Activated CD4-positive, CD25-positive, alpha-beta regulatory T cell treated with anti-CD3 and anti-CD28 coated beads, Interleukin-2, amount 50 U/mL, for 72 hours (primary cell): ENCODE data around the gene TDRD10.
"Not testable (repeated sequence)": the region's sequence is repeated elsewhere in the genome, so short reads cannot be mapped to it uniquely, and the experiment has no call there.

Experiments
- DNase-seq: peaks from one replicate; pipeline ENCODE4 v3.0.0; 2021

TDRD10 gene

DNA sequence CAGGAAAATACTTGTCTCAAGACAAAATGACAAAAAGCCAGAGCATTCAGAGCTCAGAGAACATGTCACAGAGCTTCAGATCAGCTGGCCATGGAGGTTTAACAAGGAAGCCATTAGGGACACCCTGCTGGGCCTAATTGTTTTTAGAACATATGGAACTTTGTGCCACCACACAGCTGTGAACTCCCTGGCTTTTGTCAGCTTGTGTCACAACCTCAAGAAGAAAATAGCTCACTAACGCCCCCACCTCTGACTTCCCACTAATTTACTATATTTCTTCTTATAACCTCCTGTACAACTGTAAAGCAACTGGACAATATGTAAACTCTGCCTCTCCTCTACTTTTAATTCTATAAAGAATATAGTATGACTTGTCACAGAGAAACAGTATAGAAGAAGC is 21.0 kb upstream of the TDRD10 start:
- DNase-seq: no peak

DNA sequence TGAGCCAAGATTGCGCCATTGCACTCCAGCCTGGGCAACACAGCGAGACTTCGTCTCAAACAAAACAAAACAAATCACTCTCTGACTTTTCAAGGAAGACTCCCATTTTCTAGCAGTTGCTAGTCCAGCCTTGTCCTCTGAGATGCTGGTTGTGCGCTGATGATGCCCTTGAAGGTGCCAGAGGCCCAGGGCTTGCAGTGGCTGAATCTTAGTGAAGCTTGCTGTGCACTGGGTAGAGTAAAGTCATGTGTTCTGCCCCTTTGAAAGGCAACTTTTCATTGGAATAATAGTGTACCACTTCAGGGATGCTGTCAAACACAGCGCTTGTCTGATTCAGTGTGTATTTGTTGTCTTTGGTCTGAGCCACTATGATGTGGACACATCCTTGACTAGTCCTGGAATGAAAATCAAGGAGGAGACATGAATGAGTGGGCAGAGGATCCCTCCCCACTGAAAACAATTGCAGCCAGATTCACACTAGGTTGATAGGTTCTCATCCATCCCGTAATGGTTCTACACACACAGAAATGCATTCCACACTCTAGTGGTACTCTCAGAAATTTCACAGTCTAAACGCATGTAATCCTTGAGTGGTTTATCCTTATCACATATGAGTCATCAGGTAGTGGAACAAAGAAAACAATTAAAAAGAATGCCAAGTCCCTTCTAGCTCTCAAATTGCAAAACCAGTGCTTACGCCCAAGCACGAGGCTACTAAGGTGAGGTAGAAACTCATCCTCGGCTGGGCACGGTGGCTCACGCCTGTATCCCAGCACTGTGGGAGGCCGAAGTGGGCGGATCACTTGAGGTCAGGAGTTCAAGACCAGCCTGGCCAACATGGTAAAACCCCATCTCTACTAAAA is 17.8 kb upstream of the TDRD10 start:
- no peak for DNase-seq

DNA sequence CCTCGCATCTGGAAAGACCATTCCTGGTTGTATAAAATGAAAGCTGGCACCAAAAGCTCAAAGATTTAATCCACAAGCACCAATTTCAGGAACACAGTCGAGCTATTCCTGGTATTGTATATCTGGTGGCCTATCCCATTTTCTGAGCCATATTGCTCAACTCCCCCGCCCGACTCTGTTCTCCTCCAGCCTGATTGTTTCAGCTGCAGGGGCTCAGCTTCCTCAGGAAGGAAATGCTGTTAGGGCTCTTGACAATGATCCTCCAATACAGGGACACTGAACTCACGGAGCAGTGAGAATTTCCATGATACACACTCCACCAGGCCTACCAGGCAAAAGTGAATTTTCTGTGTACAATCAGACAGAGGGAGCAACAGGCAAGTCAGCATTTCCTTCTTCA is 16.9 kb upstream of the TDRD10 start:
- DNase-seq: no peak

GRCh38 chr1:154485910-154486496 is 16.0 kb upstream of the TDRD10 start:
- no peak for DNase-seq

DNA sequence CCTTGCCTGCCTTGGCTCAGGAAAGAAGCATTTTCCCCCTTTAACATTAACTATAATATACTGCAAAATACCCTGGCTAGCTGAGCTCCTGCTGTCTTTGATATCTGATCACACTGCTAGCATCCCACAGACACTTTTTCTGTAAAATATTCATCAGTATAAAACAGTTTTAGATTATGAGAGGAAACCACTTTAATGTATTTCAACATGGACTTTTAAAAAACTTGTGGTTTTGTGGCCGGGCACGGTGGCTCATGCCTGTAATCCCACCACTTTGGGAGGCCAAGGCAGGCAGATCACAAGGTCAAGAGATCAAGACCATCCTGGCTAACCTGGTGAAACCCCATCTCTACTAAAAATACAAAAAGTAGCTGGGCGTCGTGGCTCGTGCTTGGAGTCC is 15.3 kb upstream of the TDRD10 start:
- not testable (repeated sequence) for DNase-seq

DNA sequence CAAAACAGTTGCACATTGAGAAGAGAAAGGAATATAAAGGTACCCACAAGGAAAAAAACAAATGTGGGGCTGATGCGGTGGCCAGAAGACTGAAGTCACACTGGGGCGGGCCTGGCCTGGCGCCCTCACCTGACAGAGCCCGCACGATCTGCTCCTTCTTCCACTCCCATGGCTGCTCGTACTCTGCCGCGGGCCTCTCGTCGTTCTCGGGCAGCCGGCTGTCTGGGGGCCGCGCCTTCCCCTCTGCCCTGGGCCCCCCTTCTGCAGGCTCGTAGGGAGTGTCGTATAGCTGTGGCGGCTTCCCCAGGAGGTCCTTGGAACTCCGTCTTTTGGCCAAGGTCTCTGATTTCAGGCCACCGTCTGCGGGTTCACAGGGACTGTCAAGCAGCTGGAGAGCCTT is 13.1 kb upstream of the TDRD10 start:
- no peak for DNase-seq

DNA sequence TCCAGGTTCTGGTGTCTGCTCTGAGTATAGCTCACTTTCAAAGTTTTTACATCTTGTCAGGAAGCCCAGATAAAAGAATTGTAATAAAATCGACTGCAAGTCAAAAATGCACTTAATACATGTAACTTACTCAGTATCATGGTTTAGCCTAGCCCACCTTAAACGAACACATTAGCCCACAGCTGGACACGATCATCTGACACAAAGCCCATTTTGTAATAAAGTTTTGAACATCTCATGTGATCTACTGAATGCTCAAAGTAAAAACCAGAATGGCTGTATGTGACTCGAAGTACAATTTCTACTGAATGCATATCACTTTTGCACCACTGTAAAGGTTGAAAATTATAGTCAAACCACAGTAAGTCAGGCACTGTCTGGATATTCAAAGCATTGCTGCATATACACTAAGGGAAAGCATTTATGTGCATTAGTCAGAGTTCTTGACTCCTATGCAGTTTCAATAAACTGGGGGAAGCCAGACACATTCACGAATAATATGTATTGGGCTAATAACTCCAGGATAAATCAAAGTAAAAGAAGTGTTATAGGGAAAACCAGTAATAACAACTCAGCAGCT is 12.2 kb upstream of the TDRD10 start:
- DNase-seq: no peak

GRCh38 chr1:154490317-154490716 is 11.7 kb upstream of the TDRD10 start:
- no peak for DNase-seq

DNA sequence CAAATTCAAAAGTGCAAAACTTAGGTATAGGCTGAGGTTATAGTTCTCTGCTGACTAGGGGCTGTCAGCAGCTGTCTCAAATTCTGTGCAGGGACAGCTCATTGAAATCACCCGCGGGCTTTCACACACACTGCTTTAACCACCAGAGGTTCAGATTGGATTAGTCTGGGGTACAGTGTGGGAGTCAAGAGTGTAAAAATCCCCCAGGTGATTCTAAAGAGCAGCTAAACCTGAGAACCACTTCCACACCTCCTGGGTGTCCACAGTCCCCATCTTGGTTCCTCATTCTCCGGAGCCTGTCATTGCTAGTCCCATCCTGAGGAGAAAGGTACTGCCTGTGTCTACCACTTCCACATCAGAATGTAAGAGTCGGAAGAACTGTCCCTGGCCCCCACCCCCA is 9.9 kb upstream of the TDRD10 start:
- no peak for DNase-seq

- no peak for DNase-seq
Observed at GRCh38 chr1:154493276-154493675, 8.7 kb upstream of the TDRD10 start.

- no peak for DNase-seq
Observed at GRCh38 chr1:154495496-154496273, 6.3 kb upstream of the TDRD10 start.

- no peak for DNase-seq
Observed at GRCh38 chr1:154496383-154496782, 5.6 kb upstream of the TDRD10 start.

DNA sequence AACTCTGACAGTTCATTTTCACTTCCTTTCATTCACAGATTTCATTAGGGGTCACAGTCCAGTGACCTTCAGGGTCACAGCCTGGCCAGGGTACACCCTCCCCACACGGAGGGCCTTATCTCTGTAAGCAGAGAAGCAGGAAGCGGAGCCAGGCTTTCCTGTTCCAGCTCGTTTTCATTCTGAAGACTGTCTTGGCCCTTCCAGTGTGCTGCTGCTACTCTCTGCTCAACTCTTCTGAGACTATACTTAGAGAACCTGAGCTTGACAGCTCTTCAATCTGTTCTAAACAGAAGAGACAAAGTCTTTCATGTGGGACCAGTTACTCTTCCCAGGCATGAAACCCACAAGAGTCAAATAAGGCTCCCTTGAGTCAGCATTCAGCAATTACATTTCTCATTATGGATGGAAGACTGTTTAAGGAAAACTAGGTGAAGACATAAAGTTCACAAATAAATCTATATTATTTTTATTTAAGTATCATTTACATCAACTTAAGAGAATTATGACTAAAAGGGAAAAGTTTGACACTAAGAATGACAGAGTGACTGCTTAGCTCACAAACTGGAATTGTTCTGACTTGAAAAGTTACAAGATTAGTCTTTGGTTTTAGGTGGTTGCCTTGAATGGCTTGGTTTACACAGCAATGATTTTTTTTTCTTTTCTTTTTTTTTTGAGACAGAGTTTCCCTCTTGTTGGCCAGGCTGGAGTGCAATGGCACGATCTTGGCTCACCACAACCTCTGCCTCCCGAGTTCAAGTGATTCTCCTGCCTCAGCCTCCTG is 4.8 kb upstream of the TDRD10 start:
- no peak for DNase-seq

DNA sequence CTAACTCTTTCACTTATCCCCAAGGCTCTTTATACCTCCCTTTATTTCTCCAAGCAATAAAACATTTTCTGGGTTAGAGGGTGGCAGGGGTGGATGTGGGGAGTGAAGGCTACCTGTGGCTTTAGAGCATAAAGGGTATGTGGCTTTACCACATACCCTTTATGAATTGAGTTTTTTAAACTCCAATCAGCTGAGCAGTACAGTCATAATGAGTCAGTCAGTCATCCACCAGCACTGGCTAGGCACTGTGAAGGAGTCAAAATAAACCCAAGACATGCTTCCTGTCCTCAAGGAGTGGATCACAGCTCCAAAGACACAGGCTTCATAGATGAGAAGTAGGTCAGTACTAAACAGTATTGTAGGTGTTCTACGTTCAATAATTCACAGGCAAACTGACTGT is 2.6 kb upstream of the TDRD10 start:
- no peak for DNase-seq

DNA sequence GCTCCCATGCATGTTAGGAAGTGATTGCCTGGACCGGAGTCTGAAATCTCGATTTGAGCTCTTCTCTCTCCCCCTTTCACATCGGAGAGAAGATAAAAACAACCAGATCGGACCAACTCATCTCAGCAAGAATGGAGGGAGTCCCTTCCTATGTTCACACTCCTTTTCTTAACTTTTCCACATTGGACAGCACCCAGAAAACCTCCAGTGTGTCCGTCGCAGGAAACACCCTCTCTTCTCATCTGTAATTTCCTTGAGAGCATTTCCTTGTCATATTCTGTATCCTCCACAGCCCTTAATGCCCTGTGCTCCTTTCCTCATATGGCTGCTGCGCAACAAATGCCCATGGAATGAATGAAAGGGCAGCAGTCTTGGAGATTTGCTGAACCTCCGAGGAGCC is 1.5 kb upstream of the TDRD10 start:
- no peak for DNase-seq

DNA sequence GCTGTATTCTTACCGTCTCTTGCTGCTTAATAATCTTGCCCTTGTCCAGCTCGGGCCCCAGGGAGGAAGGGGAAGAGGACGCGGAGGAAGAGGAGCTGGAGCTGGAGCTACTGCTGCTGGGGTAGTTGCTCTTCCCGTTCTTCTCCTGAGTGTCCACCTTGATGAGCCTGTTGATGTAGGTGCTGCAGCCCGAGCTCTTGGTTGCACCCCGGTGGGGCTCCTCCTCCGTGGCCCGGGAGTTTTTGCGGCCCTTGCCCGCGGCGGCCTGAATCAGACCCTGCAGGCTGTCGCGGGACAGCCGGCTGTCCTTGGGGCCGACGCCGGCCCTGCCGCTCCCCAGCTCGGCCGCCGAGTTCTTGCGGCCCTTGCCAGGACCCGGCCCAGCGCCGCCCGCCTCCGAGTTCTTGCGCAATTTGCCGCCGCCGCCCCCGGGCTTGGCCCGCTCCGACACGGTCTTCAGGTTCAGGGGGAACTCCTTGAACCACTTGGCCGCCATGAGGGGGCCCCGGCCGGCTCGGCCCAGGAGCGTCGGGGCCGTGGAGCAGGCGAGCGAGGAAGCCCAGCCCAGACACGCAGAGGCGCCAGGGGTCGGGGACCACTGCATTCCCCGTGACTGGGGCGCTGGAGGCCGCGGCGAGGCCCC is 475 bp upstream of the TDRD10 start:
- DNase-seq: no peak

DNA sequence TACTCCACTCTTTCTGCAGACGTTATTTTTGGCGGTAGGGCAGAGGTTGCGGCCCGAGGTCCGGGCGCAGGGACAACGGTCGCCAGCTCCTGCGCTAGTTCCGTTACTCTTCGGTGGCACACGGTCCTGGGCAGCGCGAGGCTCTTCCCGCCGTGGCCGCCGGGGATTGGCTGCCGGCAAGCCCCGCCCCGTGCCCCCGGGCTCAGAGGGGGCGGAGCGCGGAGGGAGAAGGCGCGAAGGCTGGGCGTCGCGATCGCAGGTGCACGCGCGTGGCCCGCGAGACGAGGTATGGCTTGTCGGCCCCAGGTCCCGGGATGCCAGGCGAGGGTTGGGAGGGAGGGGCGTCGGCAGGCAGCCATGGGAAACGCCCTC is 711 bp downstream of the TDRD10 start:
- DNase-seq: no peak

DNA sequence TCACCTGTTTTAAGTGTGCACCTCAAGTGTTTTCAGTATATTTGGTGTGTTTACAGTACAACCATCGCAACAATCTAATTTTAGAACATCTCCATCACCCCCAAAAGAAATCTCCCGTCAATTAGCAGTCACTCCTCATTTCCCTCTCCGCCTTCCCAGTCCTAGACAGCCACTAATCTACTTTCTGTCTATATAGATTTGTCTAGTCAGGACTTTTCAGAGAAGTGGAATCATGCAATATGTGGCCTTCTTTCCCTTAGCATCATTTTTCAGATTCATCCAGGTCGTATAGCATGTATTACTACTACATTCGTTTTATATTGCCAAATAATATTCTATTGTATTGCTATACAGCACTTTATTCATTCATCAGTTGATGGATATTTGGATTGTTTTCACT is 1.9 kb downstream of the TDRD10 start:
- no peak for DNase-seq

DNA sequence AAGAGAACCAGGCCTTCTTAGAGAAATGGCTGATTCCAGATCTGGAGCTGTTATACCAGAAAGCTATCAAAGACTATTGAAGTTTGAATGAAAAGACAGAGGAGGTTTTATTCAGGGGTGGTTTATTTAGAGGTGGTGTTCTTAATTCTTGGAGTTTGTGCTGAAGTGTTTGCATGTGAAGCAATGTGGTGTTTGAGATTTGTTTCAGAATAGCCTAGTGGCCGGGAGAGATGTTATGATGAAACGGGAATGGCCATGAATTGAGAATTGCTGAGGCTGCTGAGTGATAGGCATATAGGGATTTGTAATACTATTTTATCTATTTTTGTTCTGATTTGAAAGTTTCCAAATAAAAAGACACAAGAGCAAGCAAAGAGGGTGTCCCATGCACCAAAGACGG is 10.7 kb downstream of the TDRD10 start:
- DNase-seq: no peak

- no peak for DNase-seq
Observed at GRCh38 chr1:154514066-154514553, 12.1 kb downstream of the TDRD10 start.

DNA sequence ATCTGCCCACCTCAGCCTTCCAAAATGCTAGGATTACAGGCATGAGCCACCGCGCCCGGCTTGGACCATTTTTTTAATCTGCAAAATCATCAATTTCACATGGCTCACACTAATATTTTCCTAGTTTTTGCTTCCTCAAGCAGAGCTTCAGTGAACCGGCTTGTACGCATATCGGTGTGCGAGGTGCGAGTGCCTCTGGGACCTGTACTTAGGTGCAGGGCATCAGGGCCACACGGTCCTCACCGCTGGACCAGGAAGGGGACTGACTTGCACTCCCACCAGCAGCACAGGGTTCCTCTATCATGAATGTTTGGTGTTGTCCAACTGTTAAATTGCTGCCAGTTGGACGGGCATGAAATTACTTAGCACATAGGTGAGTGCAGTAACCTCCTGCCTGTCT is 15.6 kb downstream of the TDRD10 start:
- DNase-seq: no peak

GRCh38 chr1:154519591-154519991 is 17.6 kb downstream of the TDRD10 start:
- no peak for DNase-seq
